Peyer's patch (tissue), 4 donors: Measurements from ENCODE around the gene RBMS1. TPM values are rescaled to one million over a fixed set of nuclear protein-coding genes. Genes with fewer than 3 reads are reported as not detected.

ENCODE experiments used
- DNase-seq, 3 donors: peaks; one replicate each; pipeline ENCODE4 v3.0.0-alpha.2; 2017 to 2019
- H3K27ac ChIP-seq, 4 donors: fragments of 200-600 bp; sonication (generic); one replicate each; pipeline ENCODE4 v1.5.1; 2016 to 2019
- H3K27me3 ChIP-seq, 2 donors: fragments of 200-600 bp; sonication (generic); one replicate each; pipeline ENCODE4 v1.5.1; 2019
- H3K36me3 ChIP-seq, 3 donors: fragments of 200-600 bp; sonication (generic); one replicate each; pipeline ENCODE4 v1.5.1; 2016 to 2019
- H3K4me1 ChIP-seq, 4 donors: fragments of 200-600 bp; sonication (generic); one replicate each; pipeline ENCODE4 v1.5.1; 2016 to 2019
- H3K4me3 ChIP-seq, 4 donors: fragments of 200-600 bp; sonication (generic); 1 replicate in 3 of 4; 2 replicates in 1 of 4; pipeline ENCODE4 v1.5.1; 2016 to 2019; ENCODE audit warnings: mild to moderate bottlenecking in 1 of 4
- H3K9me3 ChIP-seq, 4 donors: fragments of 200-600 bp; sonication (generic); one replicate each; pipeline ENCODE4 v1.5.1; 2016 to 2019; ENCODE audit warnings: mild to moderate bottlenecking in 1 of 4
- POLR2A ChIP-seq, 2 donors: fragments of 450-650 bp; IDR thresholded peaks; one replicate each; pipeline ENCODE4 v1.5.1; 2017; ENCODE audit warnings: antibody characterized with exemption in 2 of 2, mild to moderate bottlenecking in 2 of 2, moderate library complexity in 2 of 2
- total RNA-seq, 4 donors: library from RNA; depleted of rRNA; stranded (reverse); fragments of >200 nt; gene quantifications; one replicate each; pipeline ENCODE4 v1.1.0, GENCODE V29; 2016
- TF ChIP-seq, protein P1 (sequence below), 6 experiments: fragments of 450-650 bp in 4 of 6; fragments of 200-600 bp in 2 of 6; sonication (generic) in 1 of 6; IDR thresholded peaks; one replicate each; pipeline ENCODE4 v1.5.1; 2017 to 2019; ENCODE audit warnings: antibody characterized with exemption in 6 of 6, mild to moderate bottlenecking in 3 of 6, moderate library complexity in 1 of 6

Gene RBMS1
- total RNA-seq, 4 donors from 2014 or later, result 10.5 to 41.3 (median 18.5) TPM

DNA sequence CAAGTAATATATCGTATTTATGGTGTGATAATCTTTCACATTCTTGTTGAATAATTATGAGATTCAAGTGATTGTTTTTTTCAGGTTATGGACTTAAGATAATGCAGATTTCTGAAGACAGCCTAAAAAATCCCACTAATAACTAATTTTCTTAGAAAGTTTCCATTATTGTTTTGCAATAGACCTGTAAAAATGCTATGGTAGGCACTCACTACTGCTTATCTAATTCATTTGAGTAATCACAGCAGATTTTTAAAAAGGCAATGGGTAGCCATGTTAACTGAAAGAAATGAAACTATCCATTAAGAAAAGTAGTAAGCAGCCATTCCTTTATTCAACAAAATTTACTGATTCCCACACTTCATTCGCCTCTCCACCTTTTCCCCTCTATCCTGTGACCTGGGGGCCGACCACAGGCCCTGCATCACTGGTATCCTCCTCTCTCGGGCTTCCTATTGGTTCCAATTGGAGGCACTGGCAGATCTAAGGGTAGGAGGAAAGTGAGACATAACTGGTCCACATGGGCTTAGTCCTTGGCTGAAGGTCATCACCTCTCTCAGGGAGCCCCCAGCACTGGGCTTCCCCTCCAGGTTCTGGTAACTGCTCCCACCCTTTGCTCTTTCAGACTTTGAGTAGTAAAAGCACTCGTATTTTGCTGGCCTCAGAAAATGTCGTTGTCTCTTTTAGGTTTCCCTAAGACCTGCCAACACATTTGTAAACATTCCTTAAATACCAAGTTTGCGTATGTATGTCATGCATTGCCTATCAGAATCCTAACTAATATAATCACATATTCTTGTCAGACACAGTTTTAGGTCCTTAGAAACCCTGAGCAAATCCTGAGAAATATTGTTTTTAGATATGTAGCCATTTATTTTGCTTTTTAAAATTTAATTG lies 18.5 kb downstream of the RBMS1 start:
- Histone ChIP-seq H3K36me3 (no peaks in the 10 kb centered on the region), H3K4me1 (no peaks in the 10 kb centered on the region), H3K4me3 (no peak overlapping the region), H3K9me3 (no peaks in the 10 kb centered on the region), H3K27ac (peak overlapping the region in 1 of 4 donors; percentile 34), H3K27me3 (no peaks in the 10 kb centered on the region)
- no peak for TF ChIP-seq POLR2A (IDR thresholded peaks at IDR 0.05)
- TF ChIP-seq, protein P1, sequence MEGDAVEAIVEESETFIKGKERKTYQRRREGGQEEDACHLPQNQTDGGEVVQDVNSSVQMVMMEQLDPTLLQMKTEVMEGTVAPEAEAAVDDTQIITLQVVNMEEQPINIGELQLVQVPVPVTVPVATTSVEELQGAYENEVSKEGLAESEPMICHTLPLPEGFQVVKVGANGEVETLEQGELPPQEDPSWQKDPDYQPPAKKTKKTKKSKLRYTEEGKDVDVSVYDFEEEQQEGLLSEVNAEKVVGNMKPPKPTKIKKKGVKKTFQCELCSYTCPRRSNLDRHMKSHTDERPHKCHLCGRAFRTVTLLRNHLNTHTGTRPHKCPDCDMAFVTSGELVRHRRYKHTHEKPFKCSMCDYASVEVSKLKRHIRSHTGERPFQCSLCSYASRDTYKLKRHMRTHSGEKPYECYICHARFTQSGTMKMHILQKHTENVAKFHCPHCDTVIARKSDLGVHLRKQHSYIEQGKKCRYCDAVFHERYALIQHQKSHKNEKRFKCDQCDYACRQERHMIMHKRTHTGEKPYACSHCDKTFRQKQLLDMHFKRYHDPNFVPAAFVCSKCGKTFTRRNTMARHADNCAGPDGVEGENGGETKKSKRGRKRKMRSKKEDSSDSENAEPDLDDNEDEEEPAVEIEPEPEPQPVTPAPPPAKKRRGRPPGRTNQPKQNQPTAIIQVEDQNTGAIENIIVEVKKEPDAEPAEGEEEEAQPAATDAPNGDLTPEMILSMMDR (IDR thresholded peaks at IDR 0.05), result no peak
- DNase-seq, result no peak

GRCh38 chr2:160474319-160474645 lies 19.3 kb downstream of the RBMS1 start:
- Histone ChIP-seq H3K36me3 (no peaks in the 10 kb centered on the region), H3K4me3 (no peak overlapping the region), H3K9me3 (no peaks in the 10 kb centered on the region), H3K27ac (peak overlapping the region in 2 of 4 donors; percentile 8 to 13), H3K4me1 (no peaks in the 10 kb centered on the region), H3K27me3 (no peaks in the 10 kb centered on the region)
- TF ChIP-seq, protein P1 (IDR thresholded peaks at IDR 0.05), result no peak
- no peak for TF ChIP-seq POLR2A (IDR thresholded peaks at IDR 0.05)
- DNase-seq, result no peak

GRCh38 chr2:160473468-160474318 lies 19.9 kb downstream of the RBMS1 start:
- TF ChIP-seq, protein P1 (IDR thresholded peaks at IDR 0.05), result no peak
- no peak overlapping the region for H3K4me3 ChIP-seq
- H3K9me3 ChIP-seq, result no peaks in the 10 kb centered on the region
- no peak for DNase-seq
- no peaks in the 10 kb centered on the region for H3K27me3 ChIP-seq
- peak overlapping the region in 2 of 4 donors; percentile 21 to 61 for H3K27ac ChIP-seq
- H3K36me3 ChIP-seq, result no peaks in the 10 kb centered on the region
- H3K4me1 ChIP-seq, result no peaks in the 10 kb centered on the region

GRCh38 chr2:160472839-160473251 lies 20.8 kb downstream of the RBMS1 start:
- H3K27ac ChIP-seq, result peak overlapping the region in 2 of 4 donors; percentile 21 to 61
- H3K4me1 ChIP-seq, result no peaks in the 10 kb centered on the region
- H3K4me3 ChIP-seq, result no peak overlapping the region
- H3K9me3 ChIP-seq, result no peaks in the 10 kb centered on the region
- H3K36me3 ChIP-seq, result no peaks in the 10 kb centered on the region
- DNase-seq, result no peak
- no peaks in the 10 kb centered on the region for H3K27me3 ChIP-seq
- TF ChIP-seq, protein P1 (IDR thresholded peaks at IDR 0.05), result no peak
- TF ChIP-seq POLR2A (IDR thresholded peaks at IDR 0.05), result no peak

DNA sequence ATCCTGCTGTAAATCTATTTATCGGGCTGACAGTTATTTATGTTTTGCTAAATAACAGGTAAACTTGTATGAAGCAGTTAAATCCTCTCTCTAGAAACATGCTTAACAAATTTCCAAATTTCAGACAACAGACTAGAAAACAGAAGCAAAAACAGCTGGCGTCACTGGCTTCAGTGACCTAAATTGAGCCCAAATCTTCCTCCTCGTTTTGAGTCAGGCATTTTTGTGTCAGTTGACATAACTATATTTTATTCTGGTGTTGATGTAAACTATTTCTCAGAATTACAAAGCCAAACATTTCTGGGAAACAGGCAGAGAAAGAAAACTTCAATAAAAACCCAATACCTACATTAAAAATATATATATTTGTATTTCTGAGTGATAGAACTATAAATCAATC lies 21.7 kb downstream of the RBMS1 start:
- TF ChIP-seq, protein P1 (IDR thresholded peaks at IDR 0.05), result no peak
- no peak for TF ChIP-seq POLR2A (IDR thresholded peaks at IDR 0.05)
- H3K4me1 ChIP-seq, result no peaks in the 10 kb centered on the region
- H3K9me3 ChIP-seq, result no peaks in the 10 kb centered on the region
- H3K27me3 ChIP-seq, result no peaks in the 10 kb centered on the region
- no peak for DNase-seq
- no peak overlapping the region for H3K4me3 ChIP-seq
- H3K36me3 ChIP-seq, result no peaks in the 10 kb centered on the region
- peak overlapping the region in 2 of 4 donors; percentile 32 to 61 for H3K27ac ChIP-seq
